NOMO-1 (cell line): ENCODE measurements around the gene TMEM88.
A peak's percentile ranks its signal among the peaks of the same experiment; 100 is the strongest.

Source experiments
- DNase-seq, 2 experiments: peaks; one replicate each; lab custom pipeline; 2025; ENCODE audit not compliant: unreplicated experiment in 2 of 2; lab: John Stamatoyannopoulos, UW

Gene TMEM88

DNA sequence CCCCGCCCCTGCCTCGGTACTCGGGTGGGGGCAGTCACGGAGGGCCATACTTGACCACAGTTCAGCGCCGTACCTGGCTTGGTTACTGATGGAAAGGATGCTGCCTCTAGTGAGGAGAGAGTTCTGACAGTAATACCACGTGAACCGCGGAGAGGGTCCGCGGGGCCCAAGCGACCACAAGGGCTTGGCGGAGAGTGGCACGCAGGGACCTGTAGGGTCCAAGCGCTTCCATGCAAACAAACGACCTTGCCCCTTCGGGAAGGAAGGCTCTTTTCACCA lies 11.7 kb upstream of the TMEM88 start:
- no peak for DNase-seq

GRCh38 chr17:7843536-7844291 lies 11.2 kb upstream of the TMEM88 start:
- peak; percentile 82 to 88 for DNase-seq

GRCh38 chr17:7844292-7845154 lies 10.3 kb upstream of the TMEM88 start:
- peak; percentile 89 to 92 for DNase-seq

DNA sequence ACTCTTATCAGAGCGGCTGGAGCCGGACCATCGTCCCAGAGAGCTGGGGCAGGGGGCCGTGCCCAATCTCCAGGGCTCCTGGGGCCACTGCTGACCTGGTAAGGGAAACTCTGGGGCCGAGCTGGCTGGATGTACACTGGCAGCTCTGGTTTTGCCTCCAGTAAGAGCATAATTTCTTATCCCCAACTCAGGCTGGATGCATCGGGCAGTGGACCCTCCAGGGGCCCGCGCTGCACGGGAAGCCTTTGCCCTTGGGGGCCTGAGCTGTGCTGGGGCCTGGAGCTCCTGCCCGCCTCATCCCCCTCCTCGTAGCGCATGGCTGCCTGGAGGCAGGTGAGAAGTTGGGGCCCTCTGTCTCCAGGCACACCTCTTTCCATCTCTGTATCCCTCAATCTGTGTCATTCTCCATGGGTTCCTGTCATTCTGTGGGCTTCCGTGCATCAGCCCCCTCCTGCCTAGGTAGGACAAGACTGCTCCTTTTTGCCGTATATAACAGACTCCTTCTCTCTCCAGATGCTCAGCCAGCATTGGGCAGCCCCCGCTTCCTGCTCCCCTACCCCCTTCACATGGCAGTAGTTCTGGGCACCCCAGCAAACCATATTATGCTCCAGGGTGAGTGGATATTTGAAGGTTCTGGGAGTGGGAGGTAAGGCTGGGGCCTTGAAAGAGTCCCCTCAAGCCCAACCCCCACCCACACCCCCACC lies 9.4 kb upstream of the TMEM88 start:
- DNase-seq: no peak

DNA sequence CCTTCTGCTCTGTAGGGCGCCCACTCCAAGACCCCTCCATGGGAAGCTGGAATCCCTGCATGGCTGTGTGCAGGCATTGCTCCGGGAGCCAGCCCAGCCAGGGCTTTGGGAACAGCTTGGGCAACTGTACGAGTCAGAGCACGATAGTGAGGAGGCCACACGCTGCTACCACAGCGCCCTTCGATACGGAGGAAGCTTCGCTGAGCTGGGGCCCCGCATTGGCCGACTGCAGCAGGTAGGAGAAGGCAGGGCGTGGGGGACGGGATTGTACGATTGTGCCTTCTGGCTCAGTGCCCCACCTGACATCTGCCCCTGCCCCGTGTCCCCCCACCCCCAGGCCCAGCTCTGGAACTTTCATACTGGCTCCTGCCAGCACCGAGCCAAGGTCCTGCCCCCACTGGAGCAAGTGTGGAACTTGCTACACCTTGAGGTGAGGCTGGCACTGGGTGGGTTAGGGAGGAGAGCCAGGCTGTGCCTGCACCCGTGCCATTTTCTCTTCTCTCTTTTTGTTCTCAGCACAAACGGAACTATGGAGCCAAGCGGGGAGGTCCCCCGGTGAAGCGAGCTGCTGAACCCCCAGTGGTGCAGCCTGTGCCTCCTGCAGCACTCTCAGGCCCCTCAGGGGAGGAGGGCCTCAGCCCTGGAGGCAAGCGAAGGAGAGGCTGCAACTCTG lies 8.7 kb upstream of the TMEM88 start:
- no peak for DNase-seq

- no peak for DNase-seq
These were observed 7.9 kb upstream of the TMEM88 start for GRCh38 chr17:7846765-7847661.

DNA sequence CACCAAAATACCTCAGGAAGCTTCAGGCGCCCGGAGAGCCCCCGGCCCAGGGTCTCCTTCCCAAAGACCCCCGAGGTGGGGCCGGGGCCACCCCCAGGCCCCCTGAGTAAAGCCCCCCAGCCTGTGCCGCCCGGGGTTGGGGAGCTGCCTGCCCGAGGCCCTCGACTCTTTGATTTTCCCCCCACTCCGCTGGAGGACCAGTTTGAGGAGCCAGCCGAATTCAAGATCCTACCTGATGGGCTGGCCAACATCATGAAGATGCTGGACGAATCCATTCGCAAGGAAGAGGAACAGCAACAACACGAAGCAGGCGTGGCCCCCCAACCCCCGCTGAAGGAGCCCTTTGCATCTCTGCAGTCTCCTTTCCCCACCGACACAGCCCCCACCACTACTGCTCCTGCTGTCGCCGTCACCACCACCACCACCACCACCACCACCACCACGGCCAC lies 6.7 kb upstream of the TMEM88 start:
- no peak for DNase-seq

DNA sequence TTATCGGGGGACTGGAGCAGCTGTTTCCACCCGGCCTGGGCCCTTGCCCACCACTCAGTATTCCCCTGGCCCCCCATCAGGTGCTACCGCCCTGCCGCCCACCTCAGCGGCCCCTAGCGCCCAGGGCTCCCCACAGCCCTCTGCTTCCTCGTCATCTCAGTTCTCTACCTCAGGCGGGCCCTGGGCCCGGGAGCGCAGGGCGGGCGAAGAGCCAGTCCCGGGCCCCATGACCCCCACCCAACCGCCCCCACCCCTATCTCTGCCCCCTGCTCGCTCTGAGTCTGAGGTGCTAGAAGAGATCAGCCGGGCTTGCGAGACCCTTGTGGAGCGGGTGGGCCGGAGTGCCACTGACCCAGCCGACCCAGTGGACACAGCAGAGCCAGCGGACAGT lies 6.1 kb upstream of the TMEM88 start:
- no peak for DNase-seq

GRCh38 chr17:7849130-7849750 lies 5.6 kb upstream of the TMEM88 start:
- no peak for DNase-seq

DNA sequence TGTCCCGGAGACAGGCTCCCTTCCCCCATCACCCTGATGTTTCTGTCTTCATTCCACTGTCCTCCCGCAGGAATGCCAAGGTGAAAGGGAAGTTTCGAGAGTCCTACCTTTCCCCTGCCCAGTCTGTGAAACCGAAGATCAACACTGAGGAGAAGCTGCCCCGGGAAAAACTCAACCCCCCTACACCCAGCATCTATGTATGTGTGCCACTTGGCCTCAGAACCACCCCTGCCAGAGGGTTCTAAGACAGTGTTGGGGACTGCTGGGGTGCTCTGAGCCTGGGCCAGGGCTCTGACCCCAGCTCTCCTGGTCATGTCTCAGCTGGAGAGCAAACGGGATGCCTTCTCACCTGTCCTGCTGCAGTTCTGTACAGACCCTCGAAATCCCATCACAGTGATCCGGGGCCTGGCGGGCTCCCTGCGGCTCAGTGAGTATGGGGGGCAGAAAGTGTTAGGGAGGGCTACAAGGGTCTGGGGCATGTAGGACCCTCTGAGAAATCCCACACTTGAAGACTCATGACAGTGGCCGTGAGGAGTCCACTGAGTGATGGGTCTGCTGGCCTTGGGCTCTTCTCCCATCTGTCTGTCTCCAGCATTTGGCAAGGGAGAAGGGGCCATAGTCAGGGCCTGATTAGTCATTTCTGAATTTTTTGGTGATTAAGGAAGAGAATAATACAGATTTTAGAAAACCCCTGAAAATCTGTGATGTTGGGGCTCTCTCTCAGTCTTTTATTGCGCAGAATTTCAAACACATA lies 4.9 kb upstream of the TMEM88 start:
- no peak for DNase-seq

DNA sequence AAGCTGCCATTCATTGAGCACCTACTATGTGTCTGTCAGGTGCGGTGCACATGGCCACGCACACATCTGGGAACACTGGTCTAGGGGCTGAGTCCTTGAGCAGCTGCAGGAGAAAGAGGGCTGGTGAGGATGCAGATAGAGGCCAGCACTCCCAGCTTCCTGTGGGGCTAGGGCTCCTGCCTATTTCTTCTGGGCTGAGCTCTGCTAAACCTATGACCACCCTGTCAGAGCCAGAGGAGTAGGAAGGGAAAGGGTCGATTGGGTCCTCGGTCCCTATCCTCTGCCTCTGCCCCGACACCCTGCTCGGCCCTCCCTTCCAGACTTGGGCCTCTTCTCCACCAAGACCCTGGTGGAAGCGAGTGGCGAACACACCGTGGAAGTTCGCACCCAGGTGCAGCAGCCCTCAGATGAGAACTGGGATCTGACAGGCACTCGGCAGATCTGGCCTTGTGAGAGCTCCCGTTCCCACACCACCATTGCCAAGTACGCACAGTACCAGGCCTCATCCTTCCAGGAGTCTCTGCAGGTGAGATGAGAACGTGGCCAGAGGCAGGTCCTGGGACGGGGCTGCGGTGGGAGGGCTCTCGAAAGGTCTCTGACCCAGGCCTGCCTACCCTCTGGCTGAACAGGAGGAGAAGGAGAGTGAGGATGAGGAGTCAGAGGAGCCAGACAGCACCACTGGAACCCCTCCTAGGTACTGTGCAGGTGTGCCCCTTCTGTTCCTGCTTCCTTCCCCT lies 4.0 kb upstream of the TMEM88 start:
- no peak for DNase-seq

DNA sequence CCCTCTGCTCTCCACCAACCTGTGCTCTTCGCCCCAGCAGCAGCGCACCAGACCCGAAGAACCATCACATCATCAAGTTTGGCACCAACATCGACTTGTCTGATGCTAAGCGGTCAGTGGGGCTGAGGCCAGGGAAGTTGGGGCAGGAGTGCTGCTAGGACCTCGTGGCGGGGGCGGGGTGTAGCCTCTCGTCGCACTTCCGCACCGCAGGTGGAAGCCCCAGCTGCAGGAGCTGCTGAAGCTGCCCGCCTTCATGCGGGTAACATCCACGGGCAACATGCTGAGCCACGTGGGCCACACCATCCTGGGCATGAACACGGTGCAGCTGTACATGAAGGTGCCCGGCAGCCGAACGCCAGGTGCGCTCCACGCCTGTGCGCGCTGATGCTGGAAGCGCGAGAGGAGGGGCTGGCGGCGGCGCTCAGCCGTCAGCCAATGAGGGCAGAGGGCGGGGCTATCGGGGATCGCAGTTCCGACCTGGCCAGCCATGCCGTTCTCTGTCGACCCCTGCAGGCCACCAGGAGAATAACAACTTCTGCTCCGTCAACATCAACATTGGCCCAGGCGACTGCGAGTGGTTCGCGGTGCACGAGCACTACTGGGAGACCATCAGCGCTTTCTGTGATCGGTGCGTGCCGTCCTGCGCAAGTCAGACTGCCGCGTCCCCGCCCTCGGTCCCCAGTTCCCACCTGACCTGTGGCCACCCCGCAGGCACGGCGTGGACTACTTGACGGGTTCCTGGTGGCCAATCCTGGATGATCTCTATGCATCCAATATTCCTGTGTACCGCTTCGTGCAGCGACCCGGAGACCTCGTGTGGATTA lies 3.2 kb upstream of the TMEM88 start:
- peak; percentile 90 to 91 for DNase-seq

DNA sequence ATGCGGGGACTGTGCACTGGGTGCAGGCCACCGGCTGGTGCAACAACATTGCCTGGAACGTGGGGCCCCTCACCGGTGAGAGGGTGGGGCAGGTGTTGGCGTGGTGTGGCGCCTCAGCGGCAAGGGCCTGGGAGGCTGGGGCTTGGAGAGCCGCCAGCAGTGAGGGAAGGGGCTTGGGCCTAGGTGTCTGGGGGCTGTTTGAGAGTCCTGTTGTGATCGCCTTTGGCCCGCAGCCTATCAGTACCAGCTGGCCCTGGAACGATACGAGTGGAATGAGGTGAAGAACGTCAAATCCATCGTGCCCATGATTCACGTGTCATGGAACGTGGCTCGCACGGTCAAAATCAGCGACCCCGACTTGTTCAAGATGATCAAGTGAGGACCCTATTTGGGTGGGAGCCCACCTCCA lies 2.6 kb upstream of the TMEM88 start:
- DNase-seq: no peak

- DNase-seq: no peak
These were observed 1.8 kb upstream of the TMEM88 start for GRCh38 chr17:7852919-7853690.

DNA sequence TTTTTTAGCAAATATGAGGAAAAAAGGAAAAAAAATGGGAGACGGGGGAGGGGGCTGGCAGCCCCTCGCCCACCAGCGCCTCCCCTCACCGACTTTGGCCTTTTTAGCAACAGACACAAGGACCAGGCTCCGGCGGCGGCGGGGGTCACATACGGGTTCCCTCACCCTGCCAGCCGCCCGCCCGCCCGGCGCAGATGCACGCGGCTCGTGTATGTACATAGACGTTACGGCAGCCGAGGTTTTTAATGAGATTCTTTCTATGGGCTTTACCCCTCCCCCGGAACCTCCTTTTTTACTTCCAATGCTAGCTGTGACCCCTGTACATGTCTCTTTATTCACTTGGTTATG lies 1.2 kb upstream of the TMEM88 start:
- DNase-seq: no peak

- DNase-seq: no peak
These were observed 638 bp upstream of the TMEM88 start for GRCh38 chr17:7854078-7854777.
